GM12891 (cell line): ENCODE results near the gene MEX3A.

ENCODE experiments used
- DNase-seq: peaks from one replicate; pipeline ENCODE4 v3.0.0; 2011; ENCODE audit warnings: low spot score; ENCODE audit not compliant: insufficient read length
- FAIRE-seq: peaks from 2 replicates; lab custom pipeline; 2011; peaks lifted over from hg19 to GRCh38; lab: Jason Lieb, UNC
- PAX5 ChIP-seq: IDR thresholded peaks from 2 replicates; pipeline ENCODE4 v1.6.1; 2011; ENCODE audit warnings: low read length, moderate library complexity, mild to moderate bottlenecking; ENCODE audit not compliant: insufficient read depth, severe bottlenecking
- POLR2A ChIP-seq: IDR thresholded peaks from 2 replicates; pipeline ENCODE4 v1.6.1; 2011; ENCODE audit warnings: low read depth, low read length, control low read depth
- POLR2AphosphoS5 ChIP-seq: IDR thresholded peaks from 2 replicates; pipeline ENCODE4 v1.6.1; 2011; ENCODE audit warnings: low read depth, low read length, control low read depth
- POU2F2 ChIP-seq: IDR thresholded peaks from 2 replicates; pipeline ENCODE4 v1.6.1; 2011; ENCODE audit warnings: low read depth, mild to moderate bottlenecking, control low read depth, low read length, moderate library complexity
- SPI1 ChIP-seq: IDR thresholded peaks from 2 replicates; pipeline ENCODE4 v1.6.1; 2011; ENCODE audit warnings: low read depth, low read length, control low read depth
- TAF1 ChIP-seq: IDR thresholded peaks from 2 replicates; pipeline ENCODE4 v1.6.1; 2011; ENCODE audit warnings: low read depth, low read length, control low read depth

MEX3A gene

GRCh38 chr1:156090138-156090839 lies 8.0 kb upstream of the MEX3A start:
- FAIRE-seq (no peak), DNase-seq (no peak)
- no peak for TF ChIP-seq POLR2AphosphoS5
- TF ChIP-seq TAF1 = no peak
- no peak for TF ChIP-seq POLR2A
- TF ChIP-seq POU2F2 = no peak
- TF ChIP-seq PAX5 = no peak
- TF ChIP-seq SPI1 = no peak

GRCh38 chr1:156089704-156090103 lies 7.4 kb upstream of the MEX3A start:
- no peak for TF ChIP-seq POLR2AphosphoS5
- TF ChIP-seq PAX5 = no peak
- TF ChIP-seq POU2F2 = no peak
- TF ChIP-seq POLR2A = no peak
- TF ChIP-seq TAF1 = no peak
- no peak for TF ChIP-seq SPI1
- DNase-seq = no peak

GRCh38 chr1:156086256-156086662 lies 4.0 kb upstream of the MEX3A start:
- FAIRE-seq (no peak), DNase-seq (no peak)
- TF ChIP-seq POLR2A (no peak), POU2F2 (no peak), SPI1 (no peak), POLR2AphosphoS5 (no peak), PAX5 (no peak), TAF1 (no peak)

More at GRCh38 chr1:156089704-156090103, 7.4 kb upstream of the MEX3A start:
- no peak for FAIRE-seq

- TF ChIP-seq POLR2AphosphoS5 = no peak
- TF ChIP-seq SPI1 = no peak
- no peak for TF ChIP-seq POLR2A
- TF ChIP-seq POU2F2 = no peak
- TF ChIP-seq TAF1 = no peak
- no peak for TF ChIP-seq PAX5
- DNase-seq (no peak), FAIRE-seq (no peak)
Measured at GRCh38 chr1:156083800-156084790, 1.8 kb upstream of the MEX3A start.

GRCh38 chr1:156081917-156082308 lies 352 bp downstream of the MEX3A start:
- DNase-seq = no peak
- no peak for FAIRE-seq

GRCh38 chr1:156081180-156081916 lies 917 bp downstream of the MEX3A start:
- TF ChIP-seq POU2F2 = no peak
- no peak for TF ChIP-seq TAF1
- TF ChIP-seq POLR2A = no peak
- no peak for FAIRE-seq
- DNase-seq = no peak

More at GRCh38 chr1:156081917-156082308, 352 bp downstream of the MEX3A start:
- TF ChIP-seq SPI1 = no peak
- no peak for TF ChIP-seq TAF1
- no peak for TF ChIP-seq POLR2AphosphoS5
- no peak for TF ChIP-seq PAX5
- TF ChIP-seq POLR2A = no peak
- no peak for TF ChIP-seq POU2F2

- DNase-seq (no peak), FAIRE-seq (no peak)
- TF ChIP-seq SPI1 (no peak), POLR2A (no peak), POU2F2 (no peak), POLR2AphosphoS5 (no peak), TAF1 (no peak), PAX5 (no peak)
Measured at GRCh38 chr1:156080863-156081179, 1.4 kb downstream of the MEX3A start.

GRCh38 chr1:156080241-156080862 lies 1.9 kb downstream of the MEX3A start:
- no peak for TF ChIP-seq POLR2AphosphoS5
- no peak for TF ChIP-seq POLR2A
- no peak for TF ChIP-seq SPI1
- TF ChIP-seq PAX5 = no peak
- TF ChIP-seq TAF1 = no peak
- FAIRE-seq (no peak), DNase-seq (no peak)

- FAIRE-seq = no peak
- TF ChIP-seq SPI1 (no peak), TAF1 (no peak), POLR2AphosphoS5 (no peak), PAX5 (no peak), POLR2A (no peak), POU2F2 (no peak)
- no peak for DNase-seq
Measured at GRCh38 chr1:156079762-156080161, 2.5 kb downstream of the MEX3A start.

GRCh38 chr1:156078728-156079127 lies 3.5 kb downstream of the MEX3A start:
- no peak for DNase-seq
- FAIRE-seq = no peak
- TF ChIP-seq TAF1 (no peak), SPI1 (no peak), POU2F2 (no peak), POLR2AphosphoS5 (no peak), POLR2A (no peak), PAX5 (no peak)
